Endodermal cell (in vitro differentiated cells): ENCODE data around the gene PDLIM5. TPM values are rescaled to one million over a fixed set of nuclear protein-coding genes. Genes with fewer than 3 reads are reported as not detected.
A peak's percentile ranks its signal among the peaks of the same experiment; 100 is the strongest.

ENCODE experiments used
- DNase-seq: peaks from one replicate; pipeline ENCODE4 v3.0.0-alpha.2; 2017
- H3K27ac ChIP-seq: 2 replicates; pipeline ENCODE4 v1.5.1; 2013; ENCODE audit warnings: mild to moderate bottlenecking, low read depth, low read length, moderate library complexity
- H3K27me3 ChIP-seq: 2 replicates; pipeline ENCODE4 v1.6.1; 2013; ENCODE audit warnings: mild to moderate bottlenecking, low read length, moderate library complexity; ENCODE audit not compliant: insufficient read depth, control insufficient read depth, poor library complexity, severe bottlenecking
- H3K36me3 ChIP-seq: 2 replicates; pipeline ENCODE4 v1.7.0; 2013; ENCODE audit warnings: mild to moderate bottlenecking, low read length, moderate library complexity; ENCODE audit not compliant: control insufficient read depth, insufficient read depth
- H3K4me1 ChIP-seq: one replicate; pipeline ENCODE4 v1.7.0; 2013; ENCODE audit warnings: low read length; ENCODE audit not compliant: control insufficient read depth, insufficient read depth
- H3K4me3 ChIP-seq: 2 replicates; pipeline ENCODE4 v1.5.1; 2013; ENCODE audit warnings: mild to moderate bottlenecking, low read length, moderate library complexity
- H3K9ac ChIP-seq: 2 replicates; pipeline ENCODE4 v1.6.1; 2013; ENCODE audit warnings: mild to moderate bottlenecking, low read length, moderate library complexity; ENCODE audit not compliant: poor library complexity, severe bottlenecking; ENCODE audit errors: extremely low read depth
- H3K9me3 ChIP-seq: 2 replicates; pipeline ENCODE4 v1.6.1; 2013; ENCODE audit warnings: mild to moderate bottlenecking, low read length, moderate library complexity; ENCODE audit not compliant: control insufficient read depth
- H3K27ac Mint-ChIP-seq: 2 replicates; pipeline ENCODE4 v1.8.0; 2020; ENCODE audit warnings: mixed read lengths
- H3K27me3 Mint-ChIP-seq: 2 replicates; pipeline ENCODE4 v1.8.0; 2021; ENCODE audit warnings: mild to moderate bottlenecking, mixed read lengths; ENCODE audit not compliant: insufficient read depth
- H3K36me3 Mint-ChIP-seq: 2 replicates; pipeline ENCODE4 v1.8.0; 2020; ENCODE audit warnings: low read depth, mixed read lengths
- H3K4me1 Mint-ChIP-seq: 2 replicates; pipeline ENCODE4 v1.8.0; 2020; ENCODE audit warnings: mixed read lengths
- H3K4me3 Mint-ChIP-seq: 2 replicates; pipeline ENCODE4 v1.8.0; 2020; ENCODE audit warnings: mild to moderate bottlenecking, moderate library complexity, mixed read lengths
- H3K9me3 Mint-ChIP-seq: 2 replicates; pipeline ENCODE4 v1.8.0; 2020; ENCODE audit warnings: mild to moderate bottlenecking, mixed read lengths
- WGBS, 2 experiments: methylation state at CpG; one replicate each; pipeline versions ENCODE4 v1.1.5 to v1.1.7; 2013; ENCODE audit warnings: missing lambda C conversion rate in 2 of 2, mixed read lengths in 1 of 2; ENCODE audit not compliant: insufficient coverage in 1 of 2, insufficient read length in 1 of 2; 5-methylcytosine and 5-hydroxymethylcytosine counted together
- total RNA-seq, 2 donors: library from RNA; stranded (reverse); fragmentation: NEBNext Ultra II Directional in 1 of 2; extraction: Animal tissue kit (Norgen Biotek cat#: 25700) in 1 of 2; gene quantifications; 2 replicates in 1 of 2; 3 replicates in 1 of 2; pipeline ENCODE4 v1.2.1, GENCODE V29; 2021
- TF ChIP-seq, protein P1 (sequence below): fragments of 200-600 bp; sonication (generic); conservative IDR thresholded peaks from 2 replicates; pipeline ENCODE4 v1.5.0; 2021; ENCODE audit warnings: antibody characterized with exemption, mild to moderate bottlenecking

PDLIM5 gene
- total RNA-seq, 2 donors from 2014 or later = 91.0 to 149 TPM

- no peak overlapping the region for H3K4me3 ChIP-seq
- Mint-ChIP-seq H3K9me3 (no peaks in the 10 kb centered on the region), H3K4me1 (no peaks in the 10 kb centered on the region), H3K27me3 (no peaks in the 10 kb centered on the region), H3K27ac (no peak overlapping the region), H3K36me3 (peaks cover 44% of the 10 kb centered on the region), H3K4me3 (no peak overlapping the region)
- WGBS, 2 experiments = 100% methylated on average over 1 of the region's 3 CpGs
- peaks cover 71% of the 10 kb centered on the region for H3K36me3 ChIP-seq
- no peak overlapping the region for H3K27ac ChIP-seq
- DNase-seq = no peak
- H3K27me3 ChIP-seq = no peaks in the 10 kb centered on the region
- H3K9ac ChIP-seq = no peak overlapping the region
- TF ChIP-seq, protein P1, sequence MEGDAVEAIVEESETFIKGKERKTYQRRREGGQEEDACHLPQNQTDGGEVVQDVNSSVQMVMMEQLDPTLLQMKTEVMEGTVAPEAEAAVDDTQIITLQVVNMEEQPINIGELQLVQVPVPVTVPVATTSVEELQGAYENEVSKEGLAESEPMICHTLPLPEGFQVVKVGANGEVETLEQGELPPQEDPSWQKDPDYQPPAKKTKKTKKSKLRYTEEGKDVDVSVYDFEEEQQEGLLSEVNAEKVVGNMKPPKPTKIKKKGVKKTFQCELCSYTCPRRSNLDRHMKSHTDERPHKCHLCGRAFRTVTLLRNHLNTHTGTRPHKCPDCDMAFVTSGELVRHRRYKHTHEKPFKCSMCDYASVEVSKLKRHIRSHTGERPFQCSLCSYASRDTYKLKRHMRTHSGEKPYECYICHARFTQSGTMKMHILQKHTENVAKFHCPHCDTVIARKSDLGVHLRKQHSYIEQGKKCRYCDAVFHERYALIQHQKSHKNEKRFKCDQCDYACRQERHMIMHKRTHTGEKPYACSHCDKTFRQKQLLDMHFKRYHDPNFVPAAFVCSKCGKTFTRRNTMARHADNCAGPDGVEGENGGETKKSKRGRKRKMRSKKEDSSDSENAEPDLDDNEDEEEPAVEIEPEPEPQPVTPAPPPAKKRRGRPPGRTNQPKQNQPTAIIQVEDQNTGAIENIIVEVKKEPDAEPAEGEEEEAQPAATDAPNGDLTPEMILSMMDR = no peak
- H3K9me3 ChIP-seq = no peaks in the 10 kb centered on the region
- no peaks in the 10 kb centered on the region for H3K4me1 ChIP-seq
These were observed 190.2 kb downstream of the PDLIM5 start for GRCh38 chr4:94641702-94642560.

- H3K36me3 Mint-ChIP-seq = peaks cover 45% of the 10 kb centered on the region
- H3K27me3 Mint-ChIP-seq = no peaks in the 10 kb centered on the region
- DNase-seq = no peak
- no peak overlapping the region for H3K27ac Mint-ChIP-seq
- no peak overlapping the region for H3K4me3 ChIP-seq
- no peaks in the 10 kb centered on the region for H3K4me1 ChIP-seq
- no peaks in the 10 kb centered on the region for H3K9me3 ChIP-seq
- no peak overlapping the region for H3K27ac ChIP-seq
- H3K4me1 Mint-ChIP-seq = no peaks in the 10 kb centered on the region
- H3K27me3 ChIP-seq = no peaks in the 10 kb centered on the region
- no peaks in the 10 kb centered on the region for H3K9me3 Mint-ChIP-seq
- TF ChIP-seq, protein P1 = no peak
- 85 to 100% methylated on average over 1 to 2 of the region's 2 CpGs for WGBS, 2 experiments
- no peak overlapping the region for H3K9ac ChIP-seq
- no peak overlapping the region for H3K4me3 Mint-ChIP-seq
- H3K36me3 ChIP-seq = peaks cover 75% of the 10 kb centered on the region
These were observed 190.8 kb downstream of the PDLIM5 start for GRCh38 chr4:94642561-94642866.

GRCh38 chr4:94648699-94649098 is 197.0 kb downstream of the PDLIM5 start:
- H3K27ac ChIP-seq = no peak overlapping the region
- Mint-ChIP-seq H3K4me1 (peaks cover 7% of the 10 kb centered on the region), H3K9me3 (no peaks in the 10 kb centered on the region), H3K36me3 (peaks cover 42% of the 10 kb centered on the region), H3K4me3 (no peak overlapping the region), H3K27me3 (no peaks in the 10 kb centered on the region), H3K27ac (peak overlapping the region; percentile 42)
- no peak overlapping the region for H3K9ac ChIP-seq
- no peak overlapping the region for H3K4me3 ChIP-seq
- no peaks in the 10 kb centered on the region for H3K27me3 ChIP-seq
- H3K4me1 ChIP-seq = no peaks in the 10 kb centered on the region
- H3K36me3 ChIP-seq = peaks cover 64% of the 10 kb centered on the region
- TF ChIP-seq, protein P1 = no peak
- WGBS, 2 experiments = 95 to 98% methylated on average over 7 of the region's 7 CpGs
- H3K9me3 ChIP-seq = no peaks in the 10 kb centered on the region
- DNase-seq = no peak
